Occipital lobe (tissue), 2 donors: ENCODE results near the gene ARHGAP28. TPM values are rescaled to one million over a fixed set of nuclear protein-coding genes. Genes with fewer than 3 reads are reported as not detected.
"Not testable (repeated sequence)": the region's sequence is repeated elsewhere in the genome, so short reads cannot be mapped to it uniquely, and the experiment has no call there.

Source experiments
- DNase-seq: peaks from one replicate; lab custom pipeline; 2025; lab: John Stamatoyannopoulos, UW
- total RNA-seq: library from RNA; depleted of rRNA; stranded (reverse); fragments of >200 nt; gene quantifications from one replicate; pipeline ENCODE4 v1.2.3, GENCODE V29; 2014

ARHGAP28 gene
- total RNA-seq, 1 donor from 2014 or later: 21.2 TPM

DNA sequence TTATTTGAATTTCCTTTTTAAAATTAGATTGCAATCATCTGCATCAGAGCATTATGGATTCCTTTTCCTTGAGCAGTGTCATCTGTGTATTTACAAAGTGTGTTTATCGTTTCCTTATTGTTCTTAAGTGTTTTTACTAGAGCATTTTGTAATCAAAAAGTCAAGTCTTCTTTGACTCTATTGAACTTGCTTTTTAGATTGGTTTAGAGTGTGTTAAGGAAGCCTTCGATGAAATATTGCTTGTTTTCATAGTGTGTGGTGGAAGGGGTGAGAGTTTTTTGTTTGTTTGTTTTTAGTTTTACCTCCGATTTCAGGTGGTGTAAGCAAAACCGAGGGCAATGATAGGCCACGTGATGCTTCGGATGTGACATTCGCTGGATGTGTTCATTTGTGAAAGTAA is 45.7 kb downstream of the ARHGAP28 start:
- DNase-seq: no peak

DNA sequence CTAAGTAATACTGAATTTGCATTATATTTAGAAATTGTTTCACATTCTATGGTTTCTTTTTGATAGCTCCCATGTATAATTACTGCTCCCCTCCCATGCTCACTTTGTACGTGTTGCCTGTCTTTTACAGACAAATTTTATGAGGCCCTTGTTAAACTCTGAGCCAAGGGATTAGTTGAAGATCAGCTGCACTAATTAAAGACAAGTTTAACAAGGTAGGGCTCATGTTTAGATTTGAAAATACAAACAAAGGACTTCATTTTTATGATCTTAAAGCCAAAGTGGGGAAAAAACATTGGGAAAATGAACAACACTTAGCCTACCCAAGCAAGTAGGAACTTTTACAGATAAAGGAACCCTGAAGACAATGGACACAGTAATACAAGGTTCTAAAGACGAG is 46.2 kb downstream of the ARHGAP28 start:
- no peak for DNase-seq

DNA sequence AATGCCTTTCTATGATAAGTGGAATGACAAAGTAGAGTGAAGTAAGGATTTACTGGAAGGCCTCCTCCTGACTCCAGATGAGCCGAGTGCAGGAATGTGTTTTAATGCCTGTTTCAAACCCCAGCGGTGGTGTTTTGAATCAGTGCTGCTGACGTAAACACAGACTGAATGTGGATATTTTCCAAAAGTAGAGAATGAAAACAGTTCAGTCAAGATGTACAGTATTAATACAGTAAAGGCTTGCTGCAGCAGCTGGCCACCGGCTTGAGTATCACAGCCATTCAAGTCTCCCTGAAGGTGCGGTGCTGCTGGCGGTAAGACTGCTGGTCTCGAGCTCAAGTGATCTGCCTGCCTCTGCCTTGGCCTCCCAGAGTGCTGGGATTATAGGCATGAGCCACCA is 46.7 kb downstream of the ARHGAP28 start:
- DNase-seq: no peak

DNA sequence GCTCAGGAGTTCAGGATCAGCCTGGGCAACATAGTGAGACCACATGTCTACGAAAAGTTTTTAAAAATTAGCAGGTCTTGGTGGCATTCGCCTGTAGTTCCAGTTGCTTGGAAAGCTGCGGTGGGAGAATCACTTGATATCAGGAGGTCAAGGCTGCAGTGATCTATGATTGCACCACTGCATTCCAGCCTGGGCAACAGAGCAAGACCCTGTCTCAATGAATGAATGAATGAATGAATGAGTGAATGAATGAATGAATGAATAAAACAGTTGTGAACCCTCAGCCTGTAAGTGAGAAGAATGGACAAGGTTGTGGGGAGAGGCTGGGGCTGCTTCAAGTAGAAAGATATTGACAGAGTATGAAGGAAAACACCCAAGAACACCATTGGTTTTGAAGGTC is 48.0 kb downstream of the ARHGAP28 start:
- no peak for DNase-seq

DNA sequence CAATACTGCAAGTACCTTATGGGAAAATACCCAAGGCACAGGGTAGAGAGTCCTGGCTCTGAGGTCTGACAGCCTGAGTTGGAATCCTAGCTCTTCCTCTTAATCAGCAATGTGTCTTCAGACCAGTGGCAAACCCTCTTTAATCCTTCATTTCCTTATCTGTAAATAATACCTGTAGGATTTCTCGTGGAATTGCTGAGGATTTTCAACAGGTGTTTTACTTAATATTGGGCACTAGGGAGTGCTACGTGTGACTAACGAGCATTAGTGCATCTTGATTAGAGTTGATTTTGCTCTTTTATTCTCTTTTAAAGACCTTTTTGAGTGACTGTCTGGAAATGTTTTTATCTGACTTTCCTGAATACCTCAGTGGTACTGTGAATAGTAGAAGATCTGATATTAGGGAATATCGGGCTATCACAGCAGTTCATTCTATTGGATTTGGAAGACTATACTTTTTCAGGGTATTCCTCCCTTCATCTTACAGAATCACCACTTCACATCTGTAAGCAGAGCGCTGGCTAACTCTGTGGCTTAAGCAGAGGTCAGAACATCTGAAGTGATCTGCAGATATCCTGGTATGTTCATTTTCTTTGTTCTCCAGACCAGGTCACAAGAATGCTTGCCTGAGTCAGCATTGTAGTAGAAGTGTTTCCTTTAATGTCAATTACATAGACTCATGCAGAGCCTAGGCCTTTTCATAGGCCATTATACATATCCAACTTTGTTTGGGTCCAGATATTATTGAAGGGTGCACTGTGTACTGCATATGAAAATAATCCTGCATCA is 49.1 kb downstream of the ARHGAP28 start:
- DNase-seq: no peak

DNA sequence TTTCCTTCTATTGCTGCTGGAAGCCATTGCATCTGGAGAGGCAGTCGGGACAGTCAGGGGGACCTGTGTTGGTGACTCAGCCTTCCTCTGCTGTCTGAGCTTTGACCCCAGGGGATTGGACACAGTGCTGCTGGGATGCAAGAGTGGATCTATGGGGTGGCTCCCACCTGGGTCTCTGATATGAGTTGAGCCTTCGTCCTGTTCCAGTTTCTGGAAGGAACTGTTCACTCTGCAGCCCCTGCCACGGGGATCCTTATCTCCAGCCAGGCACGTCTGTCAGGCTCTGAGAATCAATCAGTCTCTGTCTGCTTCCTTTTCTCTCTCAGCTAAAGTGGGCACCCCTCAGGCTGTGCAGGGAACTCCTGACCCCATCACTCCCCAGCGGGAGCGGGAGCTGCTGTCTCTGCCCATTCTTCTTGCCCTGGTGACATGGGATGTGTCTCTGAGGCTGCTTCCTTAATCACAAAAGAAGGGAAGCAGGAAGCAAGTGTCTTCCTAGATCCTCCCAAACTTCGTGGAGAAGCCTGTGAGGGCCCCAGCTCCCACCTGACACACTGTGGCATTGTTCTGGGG is 51.7 kb downstream of the ARHGAP28 start:
- DNase-seq: no peak

DNA sequence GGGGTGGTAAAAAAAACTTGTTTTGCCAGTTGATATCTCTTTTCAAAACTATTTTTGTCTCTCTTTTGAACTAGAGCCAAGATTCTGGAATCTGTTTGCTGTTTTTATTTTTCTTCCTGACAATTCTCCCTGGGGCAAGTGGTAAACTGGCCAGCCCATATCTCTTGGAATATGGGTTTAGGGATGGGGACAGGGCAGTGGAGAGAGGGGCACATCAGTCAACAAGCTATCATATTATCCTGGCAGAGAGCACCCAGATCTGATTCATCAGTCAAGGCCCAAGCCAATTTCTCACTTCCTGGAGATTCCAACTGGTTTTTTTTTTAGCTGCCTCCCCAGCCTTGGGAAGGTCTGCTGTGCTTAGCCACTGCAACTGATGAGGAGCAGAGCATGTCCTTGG is 52.3 kb downstream of the ARHGAP28 start:
- no peak for DNase-seq

DNA sequence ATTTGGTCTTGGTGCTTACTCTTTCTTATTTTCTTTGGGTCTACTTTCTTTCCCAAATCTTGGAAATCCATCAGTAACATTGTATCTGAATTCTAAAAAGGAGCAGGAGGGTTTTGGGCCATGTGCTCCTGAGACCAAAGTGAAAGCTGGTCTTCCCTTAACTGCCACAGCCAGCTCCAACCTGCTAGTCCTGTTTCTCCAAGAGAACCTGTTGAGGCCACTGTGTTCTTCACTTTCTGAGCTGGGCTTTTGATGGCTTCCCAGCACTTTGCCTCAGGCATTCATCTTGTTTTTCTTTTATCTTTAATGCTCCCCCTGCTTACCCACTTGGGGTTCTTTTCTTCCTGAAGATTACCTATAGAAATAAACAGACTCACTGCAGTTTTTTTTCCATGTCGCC is 53.3 kb downstream of the ARHGAP28 start:
- DNase-seq: no peak

DNA sequence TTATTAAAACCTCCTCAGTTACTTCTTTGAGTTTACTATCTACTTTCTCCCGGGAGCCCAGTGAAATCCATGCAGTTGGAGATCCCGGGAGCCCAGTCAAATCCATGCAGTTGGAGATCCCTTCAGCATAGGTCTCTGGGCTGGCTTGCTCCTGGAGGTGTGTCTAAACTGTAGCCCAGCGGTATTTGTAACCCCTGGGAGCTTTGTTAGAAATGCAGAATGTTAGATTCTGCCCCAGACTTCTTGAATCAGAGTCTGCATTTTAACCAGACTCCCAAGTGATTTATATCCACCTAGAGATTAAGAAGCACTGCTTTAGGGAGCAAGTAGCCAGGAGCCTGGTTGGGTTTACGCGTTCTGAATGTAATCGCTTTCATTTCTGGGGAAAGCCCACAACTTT is 54.5 kb downstream of the ARHGAP28 start:
- DNase-seq: no peak

DNA sequence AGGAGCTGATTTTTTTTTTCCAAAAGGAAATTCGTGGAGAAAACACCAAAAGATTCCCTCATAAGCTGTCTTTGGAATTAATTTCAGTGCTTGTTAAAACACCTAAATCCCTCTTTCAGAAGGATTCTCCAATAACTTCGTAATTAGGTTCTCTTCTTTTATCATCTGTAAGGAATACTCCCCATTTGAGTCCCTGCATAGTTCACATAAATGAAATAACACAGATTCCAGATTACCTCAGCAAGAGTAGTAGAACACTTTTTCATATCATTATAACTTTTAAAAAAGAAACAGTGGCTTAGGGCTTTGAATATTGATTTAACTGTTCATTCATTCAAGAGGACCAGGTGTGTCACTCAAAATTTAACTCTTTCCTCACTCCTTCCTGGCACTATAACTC is 55.5 kb downstream of the ARHGAP28 start:
- no peak for DNase-seq

DNA sequence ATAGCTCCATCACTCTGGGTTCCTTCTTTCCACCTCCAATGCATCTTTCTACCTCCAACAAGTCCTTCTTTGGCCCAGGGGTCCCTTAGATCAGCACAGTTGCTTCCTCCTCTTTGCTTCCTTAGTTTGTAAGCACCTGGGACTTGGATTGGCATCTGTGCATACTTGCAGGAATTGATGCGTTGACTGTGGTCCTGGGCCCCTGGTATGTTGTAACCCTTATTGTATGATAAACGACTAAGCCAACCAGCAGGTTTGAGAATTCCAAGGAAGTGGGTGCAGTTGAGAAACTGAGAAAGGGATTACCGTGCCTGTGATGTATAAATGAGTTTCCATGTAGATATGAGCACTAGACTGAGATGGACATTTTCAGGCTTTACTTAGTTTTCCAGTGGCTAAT is 55.9 kb downstream of the ARHGAP28 start:
- DNase-seq: no peak

DNA sequence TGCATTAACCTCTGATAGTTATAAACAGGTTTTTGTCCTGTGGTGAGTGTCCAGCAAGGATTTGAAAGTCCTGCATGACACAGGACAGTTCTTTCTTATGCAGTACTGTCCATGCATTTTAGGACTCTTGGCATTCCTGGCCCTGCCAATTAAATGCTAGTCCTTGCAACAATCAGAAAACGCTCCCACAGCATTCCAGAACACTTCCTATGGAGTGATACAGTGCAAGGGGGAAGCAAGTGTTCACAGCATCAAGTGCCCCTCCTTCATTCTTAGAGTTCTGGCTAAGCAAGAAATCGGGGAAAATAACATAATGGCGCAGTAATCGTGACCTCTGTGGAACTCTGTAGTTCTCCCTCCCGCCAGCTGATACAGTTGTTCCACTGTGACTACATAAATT is 62.9 kb downstream of the ARHGAP28 start:
- DNase-seq: no peak

DNA sequence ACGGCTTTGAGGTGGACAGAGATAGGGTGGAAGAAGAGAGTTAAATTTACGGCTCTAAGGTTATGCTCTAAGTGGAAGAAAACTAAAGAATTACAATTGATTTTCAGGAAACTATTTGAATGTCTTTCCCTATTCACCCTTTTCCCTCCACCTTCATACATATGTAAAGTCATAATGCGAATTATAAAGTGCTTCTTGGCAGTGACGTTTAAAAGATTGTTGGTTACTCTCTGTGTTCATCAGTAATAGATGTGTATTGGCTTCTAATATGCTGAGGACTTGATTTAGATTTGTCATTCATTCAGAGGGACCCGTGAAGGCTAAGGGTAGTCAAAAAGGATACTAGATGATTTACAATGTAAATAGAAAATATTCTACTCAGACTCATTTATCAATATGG is 63.9 kb downstream of the ARHGAP28 start:
- DNase-seq: no peak

DNA sequence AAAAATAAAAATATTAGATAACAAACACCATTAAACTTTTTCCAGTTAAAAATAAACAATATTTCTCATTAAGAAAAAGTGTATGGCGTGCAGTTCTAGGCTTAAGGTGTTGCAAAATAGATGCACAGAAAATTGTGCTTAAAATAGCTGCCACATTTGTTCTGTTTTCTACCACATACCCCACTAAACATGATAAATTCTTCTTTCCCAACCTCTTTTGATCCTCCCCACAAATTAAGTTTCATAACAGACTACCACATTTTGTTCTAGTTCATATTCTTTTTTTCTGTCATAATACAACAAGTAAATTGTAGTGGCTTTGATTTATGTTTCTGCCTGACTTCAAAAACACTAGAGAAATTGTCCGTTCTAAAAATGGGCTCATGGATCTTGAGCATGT is 64.5 kb downstream of the ARHGAP28 start:
- no peak for DNase-seq

DNA sequence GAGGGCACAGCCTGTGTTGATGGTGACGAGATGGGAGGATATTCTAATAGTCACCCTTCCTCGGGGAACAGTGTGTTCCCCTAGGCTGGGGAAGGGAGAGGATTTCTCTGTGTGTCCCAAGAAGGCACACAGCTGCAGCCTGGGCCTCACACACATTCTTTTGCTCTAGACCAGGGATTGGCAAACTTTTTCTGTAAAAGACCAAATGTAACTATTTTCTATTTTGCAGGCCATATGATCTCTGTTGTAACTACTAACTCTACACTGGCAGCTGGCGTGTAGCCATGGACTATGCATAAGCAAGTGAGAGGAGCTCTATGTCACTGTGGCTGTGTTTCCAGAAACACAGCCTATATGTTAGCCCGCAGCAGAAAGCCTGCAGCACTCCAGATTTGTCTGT is 65.8 kb downstream of the ARHGAP28 start:
- no peak for DNase-seq

DNA sequence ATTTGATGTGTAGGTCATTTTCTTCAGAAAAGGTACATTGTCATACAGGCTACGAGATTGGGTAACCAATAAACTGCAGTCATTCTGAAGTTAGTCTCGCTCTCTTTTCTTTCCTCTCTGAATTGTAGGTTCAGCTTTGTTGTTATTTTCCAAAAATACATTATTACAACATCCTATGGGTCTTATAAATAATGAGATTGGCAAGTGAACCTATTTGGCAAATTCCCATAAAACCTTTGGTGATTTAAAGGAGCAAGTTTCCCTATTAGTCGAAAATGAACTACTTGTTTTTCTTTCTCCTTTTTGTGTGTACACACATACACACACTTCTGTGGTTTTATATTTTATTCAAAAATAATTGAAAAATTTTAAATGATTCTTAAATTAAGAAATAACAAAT is 67.0 kb downstream of the ARHGAP28 start:
- DNase-seq: no peak

DNA sequence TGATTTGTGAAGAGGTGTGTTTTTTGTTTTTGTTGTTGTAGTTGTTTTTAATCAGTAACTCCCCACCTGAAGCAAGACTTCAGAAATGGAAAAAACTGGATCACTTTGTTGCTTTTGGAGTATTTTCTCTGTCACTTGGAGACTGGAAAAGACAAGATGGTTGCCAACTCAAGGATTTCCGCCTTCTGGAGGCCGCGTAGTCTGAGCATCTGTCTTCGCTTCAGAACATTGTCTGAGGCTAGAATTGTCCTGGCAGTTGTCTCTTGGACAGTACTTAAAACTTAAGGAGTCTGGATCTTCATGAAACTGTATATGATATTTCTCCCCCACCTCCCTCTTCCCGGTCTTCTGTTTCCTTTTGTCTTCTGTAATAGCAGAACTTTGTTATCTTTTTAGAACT is 67.7 kb downstream of the ARHGAP28 start:
- no peak for DNase-seq

DNA sequence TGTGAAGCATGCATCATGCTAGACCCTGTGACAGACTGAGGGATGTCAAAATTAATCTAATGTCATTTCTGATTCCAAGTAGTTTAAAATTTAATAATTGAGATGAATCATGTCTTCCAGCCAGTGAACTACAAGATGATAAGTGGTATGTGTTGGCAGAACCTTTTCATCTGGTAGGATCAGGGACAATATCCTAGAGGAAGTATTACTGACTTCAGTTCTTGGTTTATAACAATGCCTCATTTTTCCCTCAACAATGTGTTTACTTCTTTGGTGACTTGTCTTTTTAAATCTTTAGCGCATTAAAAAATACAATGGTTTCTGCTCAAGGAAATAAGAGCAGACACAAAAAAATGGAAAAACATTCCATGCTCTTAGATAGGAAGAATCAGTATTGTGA is 69.4 kb downstream of the ARHGAP28 start:
- no peak for DNase-seq

DNA sequence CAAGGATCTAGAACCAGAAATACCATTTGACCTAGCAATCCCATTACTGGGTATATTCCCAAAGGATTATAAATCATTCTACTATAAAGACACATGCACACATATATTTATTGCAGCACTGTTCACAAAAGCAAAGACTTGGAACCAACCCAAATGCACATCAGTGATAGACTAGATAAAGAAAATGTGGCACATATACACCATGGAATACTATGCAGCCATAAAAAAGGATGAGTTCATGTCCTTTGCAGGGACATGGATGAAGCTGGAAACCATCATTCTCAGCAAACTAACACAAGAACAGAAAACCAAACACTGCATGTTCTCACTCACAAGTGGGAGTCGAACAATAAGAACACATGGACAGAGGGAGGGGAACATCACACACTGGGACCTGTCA is 70.8 kb downstream of the ARHGAP28 start:
- DNase-seq: not testable (repeated sequence)

DNA sequence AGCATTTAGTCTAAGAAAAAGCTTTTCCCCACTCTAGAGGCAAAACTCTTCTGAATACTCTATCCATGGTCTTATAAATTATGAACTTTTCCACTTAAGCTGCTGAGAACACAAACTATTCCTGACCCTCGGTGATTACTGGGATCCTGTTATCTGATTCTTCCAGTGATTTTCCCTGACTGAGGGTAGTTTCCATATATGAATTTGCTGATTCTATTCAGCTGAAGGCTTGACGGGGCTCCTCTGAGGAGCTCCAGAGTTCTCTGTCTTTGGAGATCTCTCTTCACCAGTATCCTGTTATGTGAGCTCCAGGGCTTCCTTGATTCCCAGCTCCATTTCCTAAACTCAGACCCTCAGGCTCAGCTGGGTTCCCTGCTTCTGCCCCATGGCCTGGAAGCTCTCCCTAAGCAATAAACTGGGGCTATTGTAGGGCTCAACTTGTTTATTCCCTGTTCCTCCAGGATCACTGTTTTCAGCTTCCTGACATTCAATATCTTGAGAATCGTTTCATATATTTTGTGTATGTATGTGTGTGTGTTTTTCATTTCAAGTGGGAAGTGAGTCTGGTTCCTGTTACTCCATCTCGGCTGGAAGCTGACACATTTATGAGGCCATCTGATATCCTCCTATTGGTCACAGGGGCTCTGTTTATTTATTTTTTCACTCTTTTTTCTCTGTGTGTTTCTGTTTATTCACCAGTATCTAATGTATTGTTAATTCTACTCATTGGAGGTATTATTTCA is 78.2 kb downstream of the ARHGAP28 start:
- DNase-seq: no peak

DNA sequence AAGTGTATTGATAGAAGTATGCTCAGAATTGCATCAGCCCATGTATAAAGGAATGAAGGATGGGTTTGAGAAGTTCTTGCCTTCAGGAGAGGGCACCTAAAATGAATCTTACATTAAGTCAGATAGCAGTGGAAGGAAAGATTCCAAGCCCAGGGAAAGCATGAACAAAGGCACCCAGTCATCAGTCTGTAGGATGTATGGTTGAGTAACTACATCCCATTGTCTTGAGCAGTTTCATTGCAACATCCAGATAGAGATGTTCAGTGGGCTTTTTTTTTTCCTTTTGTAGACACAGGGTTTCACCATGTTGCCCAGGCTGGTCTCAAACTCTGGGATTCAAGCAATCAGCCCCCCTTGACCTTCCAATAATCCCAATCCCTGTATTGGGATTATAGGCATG is 80.7 kb downstream of the ARHGAP28 start:
- DNase-seq: no peak

DNA sequence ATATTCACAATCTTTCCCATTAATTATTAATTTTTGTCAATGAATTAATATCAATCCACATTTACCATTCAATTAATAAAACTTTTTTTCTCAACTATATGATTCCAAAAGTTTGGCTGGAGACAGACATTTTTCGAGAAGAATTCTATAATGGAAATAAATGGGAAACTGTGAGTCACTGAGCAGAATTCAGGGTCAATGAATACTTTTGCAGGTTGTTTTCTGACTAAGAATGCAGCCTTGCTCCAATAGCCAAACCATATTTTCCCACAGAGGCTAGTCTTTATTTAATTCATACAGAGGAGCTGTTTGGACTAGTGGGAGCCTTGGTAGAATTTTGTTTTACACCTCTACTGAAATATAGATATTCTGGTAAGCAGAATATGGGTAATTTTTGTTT is 82.3 kb downstream of the ARHGAP28 start:
- DNase-seq: no peak

DNA sequence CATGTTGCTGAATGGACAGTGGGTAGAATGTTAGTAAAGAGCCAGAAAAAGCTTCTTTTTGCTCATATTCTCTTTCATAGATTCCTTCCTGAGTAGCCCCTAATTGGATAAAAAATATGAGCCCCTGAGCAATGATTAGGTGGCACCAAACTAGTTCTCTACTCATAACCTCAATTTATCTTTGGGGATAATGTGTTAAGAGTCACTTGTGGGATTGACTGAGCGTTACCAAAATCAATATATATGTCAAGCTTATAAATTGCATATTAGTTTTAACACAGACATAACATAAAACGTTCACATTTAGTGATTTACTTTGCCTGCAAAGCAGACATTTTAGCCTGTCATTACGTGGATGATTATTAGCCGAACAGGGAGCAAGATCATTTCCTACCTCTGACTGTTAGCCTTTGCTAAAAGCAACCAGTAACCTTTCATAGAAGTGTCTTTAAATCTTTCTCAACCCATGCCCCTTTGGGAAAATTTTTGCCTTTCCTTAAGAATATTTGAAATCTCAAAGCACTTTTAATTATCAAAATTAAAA is 85.4 kb downstream of the ARHGAP28 start:
- DNase-seq: no peak
